Fibroblast of skin of abdomen (primary cell): ENCODE measurements around the gene BFSP1.
A peak's percentile ranks its signal among the peaks of the same experiment; 100 is the strongest.

Source experiments
- DNase-seq: peaks from one replicate; pipeline ENCODE4 v3.0.0-alpha.2; 2013

BFSP1 gene

DNA sequence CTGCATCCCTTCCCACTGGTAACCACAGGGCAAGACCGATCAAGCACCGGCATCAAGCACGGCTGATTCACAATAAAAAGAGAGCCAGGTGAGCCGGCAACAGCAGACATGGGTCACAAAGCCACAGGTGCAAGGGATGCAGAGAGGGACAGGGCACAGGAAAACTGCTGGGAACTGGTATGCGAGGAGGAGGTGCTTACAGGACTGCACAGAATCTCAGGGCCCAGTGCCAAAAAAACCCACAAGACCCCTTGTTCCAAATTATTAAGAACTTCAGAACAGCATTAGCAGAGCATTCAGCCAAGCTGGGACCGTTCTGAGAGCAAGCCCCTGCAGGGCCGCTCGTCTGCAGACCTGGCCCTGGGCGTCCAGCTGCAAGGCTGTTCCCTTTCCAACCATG lies 35.4 kb downstream of the BFSP1 start:
- no peak for DNase-seq

DNA sequence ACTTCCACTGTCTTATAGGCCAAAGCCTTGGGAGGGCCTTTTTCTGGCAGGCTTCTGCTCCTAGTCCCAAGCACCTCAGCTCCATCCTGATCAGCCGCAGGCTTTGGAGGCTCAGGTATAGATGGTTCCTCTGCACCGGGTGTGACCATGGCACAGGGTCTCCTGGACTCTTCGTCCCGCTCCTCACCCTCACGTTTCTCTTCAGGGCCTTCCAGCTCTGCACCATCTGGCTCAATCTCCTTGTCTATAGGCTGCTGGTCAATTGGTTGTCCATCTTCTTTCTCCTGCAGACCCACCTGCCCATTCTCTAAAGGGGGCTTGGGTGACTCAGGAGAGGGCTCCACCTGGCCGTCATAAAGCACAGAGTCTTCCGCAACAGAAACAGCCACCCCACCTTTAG lies 37.0 kb downstream of the BFSP1 start:
- DNase-seq = no peak

DNA sequence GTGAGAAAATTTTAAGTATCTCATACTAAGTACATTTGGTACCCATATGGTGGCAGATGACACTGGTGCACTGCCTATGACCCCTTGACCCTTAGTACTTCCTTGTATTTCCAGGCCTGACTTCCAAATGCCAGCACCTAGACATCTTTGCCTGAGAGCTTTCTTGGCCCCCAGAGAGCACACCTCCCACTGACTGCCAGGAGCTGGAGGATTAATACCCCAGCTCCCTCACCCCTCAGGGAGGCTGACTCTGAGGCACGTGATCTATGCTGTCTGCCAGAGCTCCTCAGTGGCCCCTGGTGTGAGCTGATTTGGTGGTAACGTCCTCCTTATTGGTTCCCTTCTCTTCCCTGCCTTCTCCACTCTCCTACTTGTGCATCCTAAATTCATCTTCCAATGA lies 38.0 kb downstream of the BFSP1 start:
- no peak for DNase-seq

DNA sequence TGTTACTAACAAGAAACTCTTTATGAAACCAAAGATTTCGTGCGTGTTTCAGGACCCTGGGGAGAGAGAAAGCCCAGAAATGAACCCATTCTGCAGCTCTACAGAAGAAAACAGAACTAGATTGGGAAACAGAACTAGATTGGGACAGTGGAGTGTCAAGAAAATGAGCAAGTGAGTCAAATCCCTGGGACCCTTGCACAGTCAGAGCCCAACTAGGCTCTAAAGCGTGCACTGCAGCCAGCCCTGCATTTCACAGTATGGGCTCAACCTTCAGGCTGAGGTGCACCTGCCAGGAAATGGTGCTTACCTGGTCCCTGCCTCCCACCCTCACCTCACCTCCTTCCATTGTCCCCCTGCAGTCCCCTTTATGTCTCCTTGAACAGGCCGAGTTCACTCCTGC lies 39.7 kb downstream of the BFSP1 start:
- DNase-seq = no peak

DNA sequence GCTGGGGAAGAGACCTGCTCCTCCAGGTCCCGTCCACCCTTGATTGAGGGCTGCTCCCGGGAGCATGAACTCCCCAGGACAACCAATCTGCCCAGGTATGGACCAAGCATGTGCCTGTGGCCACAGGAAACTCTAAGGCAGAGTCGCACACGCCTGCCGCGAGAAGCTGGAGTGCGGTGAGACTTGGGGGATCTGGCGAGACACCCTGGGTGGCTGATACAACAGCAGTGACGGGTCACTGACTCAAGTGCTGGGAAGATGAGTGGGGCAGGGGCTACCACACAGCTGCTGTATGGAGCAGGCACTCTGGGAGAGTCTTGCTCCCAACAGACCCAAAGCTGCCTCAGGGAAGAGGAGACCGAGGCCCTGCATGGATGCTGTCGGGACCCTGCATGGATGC lies 40.1 kb downstream of the BFSP1 start:
- DNase-seq = no peak

DNA sequence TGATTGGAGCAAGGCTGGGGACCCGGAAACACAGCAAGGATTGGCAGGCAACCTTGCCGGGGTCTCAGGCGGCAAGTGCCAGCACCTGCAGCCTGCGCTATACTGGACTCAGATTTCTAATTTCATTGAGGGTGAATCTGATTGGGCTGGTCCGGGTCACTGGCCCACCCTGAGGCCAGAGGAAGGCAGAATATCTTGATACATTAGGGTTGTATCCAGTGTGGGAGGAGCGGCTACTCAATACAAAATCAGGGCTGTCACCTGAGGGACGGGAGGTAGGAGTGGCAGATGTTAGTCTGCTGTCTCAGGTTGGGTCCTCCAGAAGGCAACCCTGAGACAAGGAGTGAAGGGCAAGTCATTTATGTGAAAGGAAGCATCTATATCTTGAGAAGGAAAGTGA lies 40.7 kb downstream of the BFSP1 start:
- DNase-seq = no peak

DNA sequence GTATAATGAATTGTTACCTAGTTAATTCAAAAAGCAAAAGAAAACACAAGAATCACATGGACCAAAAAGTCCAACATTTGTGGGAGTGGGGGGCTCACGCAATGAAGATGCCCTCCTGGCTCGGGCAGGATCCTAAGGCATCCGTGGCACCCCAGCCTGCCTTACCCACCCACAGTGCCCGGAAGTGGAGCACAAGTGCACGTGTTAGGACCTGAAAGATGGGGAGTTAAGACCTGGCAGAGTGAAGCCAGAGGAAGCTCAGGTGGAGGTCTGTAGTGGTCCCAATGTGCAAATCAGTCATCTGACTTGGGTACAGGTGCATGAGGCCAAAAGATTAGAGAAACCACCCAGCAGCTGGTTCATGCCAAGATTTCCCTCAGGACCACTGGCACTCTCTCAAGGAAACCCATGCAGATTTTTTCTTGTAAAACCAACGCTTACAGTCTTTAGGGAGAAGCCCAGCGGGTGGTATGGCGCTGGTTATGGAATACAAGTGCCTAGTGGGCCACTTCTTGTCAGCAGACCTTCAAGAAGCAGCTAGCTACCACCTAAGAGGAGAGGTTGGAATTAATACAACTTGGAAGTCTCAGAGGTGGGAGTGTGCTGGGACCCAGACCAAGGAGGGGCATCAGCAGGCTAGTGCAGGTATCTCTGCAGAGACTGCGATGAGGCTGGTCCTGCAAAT lies 42.1 kb downstream of the BFSP1 start:
- no peak for DNase-seq

DNA sequence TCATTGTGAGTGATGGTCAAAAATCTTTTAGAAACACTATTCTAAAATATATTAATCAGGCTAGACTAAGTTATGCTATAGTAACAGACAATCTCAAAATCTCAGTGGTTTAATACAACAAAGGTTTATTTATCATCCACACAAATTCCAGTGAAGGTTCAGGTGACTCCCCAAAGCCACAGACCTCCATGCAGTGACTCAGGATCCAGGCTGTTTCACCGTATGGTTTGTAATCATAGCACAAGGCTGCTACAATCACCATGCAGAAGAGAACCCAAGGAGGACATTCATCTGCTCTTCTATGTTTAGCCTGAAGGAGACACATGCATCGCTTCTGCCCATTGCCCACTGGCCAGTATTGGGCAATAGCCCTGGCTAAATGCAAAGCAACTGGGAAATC lies 46.2 kb downstream of the BFSP1 start:
- no peak for DNase-seq

DNA sequence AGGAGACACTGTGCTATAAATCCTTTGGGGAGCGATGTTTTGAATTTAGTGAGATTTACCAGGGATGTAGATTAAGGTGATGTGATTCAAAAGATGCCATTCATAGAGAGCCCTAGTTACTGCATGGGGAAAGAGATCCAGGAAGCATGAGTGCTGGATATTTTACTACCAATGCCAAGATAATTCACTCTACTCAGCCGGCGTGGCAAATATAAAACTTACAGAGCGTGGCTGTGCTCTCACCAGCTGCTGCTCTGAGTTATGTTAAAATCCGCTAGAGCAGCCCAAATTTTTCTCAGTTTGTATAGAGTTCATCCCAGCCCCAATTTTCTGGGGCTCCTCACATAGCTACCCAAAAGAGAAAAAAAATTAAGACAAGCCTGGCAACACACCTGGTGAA lies 48.6 kb downstream of the BFSP1 start:
- DNase-seq = no peak

DNA sequence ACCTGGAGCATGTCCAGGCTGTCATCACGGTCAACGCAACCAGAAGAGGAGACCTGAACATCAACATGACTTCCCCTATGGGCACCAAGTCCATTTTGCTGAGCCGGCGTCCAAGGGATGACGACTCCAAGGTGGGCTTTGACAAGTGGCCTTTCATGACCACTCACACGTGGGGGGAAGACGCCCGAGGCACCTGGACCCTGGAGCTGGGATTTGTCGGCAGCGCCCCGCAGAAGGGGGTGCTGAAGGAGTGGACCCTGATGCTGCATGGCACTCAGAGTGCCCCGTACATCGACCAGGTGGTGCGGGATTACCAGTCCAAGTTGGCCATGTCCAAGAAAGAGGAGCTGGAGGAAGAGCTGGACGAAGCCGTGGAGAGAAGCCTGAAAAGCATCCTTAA lies 49.5 kb downstream of the BFSP1 start:
- no peak for DNase-seq

DNA sequence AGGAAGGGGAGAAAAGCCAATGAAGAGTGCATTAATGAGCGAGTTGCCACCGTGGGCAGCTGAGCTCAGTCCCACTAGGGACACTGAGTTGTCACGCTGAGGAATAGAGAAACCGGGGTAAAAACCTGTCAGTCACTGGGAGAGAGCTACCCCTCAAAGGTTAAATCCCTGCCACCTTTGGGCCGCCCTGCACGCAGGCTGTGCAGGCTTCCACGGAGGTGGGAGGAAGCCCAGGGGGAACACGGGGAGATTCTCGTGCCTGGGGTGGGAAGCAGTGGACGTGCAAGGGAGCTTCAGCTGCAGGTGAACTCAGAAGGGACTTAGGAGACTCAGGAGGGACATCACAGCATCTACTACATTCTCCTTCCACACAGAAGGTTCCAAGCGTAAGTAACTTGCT lies 50.5 kb downstream of the BFSP1 start:
- DNase-seq = no peak

DNA sequence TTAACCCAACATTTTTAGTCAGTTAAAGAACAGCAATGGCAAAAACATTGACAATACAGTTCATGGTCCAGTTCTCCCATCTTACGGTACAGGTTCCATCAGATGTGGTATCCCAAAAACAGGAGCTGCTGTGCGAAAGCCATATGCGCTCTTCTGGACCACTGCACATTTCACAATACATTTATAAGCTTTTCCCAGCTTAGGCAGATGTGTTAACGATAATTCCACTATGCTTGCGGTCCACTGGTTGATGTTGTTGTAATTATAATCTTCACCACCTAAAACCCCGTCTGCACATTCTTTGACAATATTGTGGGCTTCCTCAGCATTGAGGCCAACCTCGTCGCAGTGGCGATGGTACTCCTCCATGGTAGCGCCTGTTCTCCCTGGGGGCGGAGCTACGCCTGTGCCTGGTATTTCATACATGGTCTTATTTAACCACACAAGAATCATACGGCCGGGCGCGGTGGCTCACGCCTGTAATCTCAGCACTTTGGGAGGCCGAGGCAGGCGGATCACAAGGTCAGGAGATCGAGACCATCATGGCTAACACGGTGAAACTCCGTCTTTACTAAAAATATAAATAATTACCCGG lies 52.0 kb downstream of the BFSP1 start:
- DNase-seq = no peak

DNA sequence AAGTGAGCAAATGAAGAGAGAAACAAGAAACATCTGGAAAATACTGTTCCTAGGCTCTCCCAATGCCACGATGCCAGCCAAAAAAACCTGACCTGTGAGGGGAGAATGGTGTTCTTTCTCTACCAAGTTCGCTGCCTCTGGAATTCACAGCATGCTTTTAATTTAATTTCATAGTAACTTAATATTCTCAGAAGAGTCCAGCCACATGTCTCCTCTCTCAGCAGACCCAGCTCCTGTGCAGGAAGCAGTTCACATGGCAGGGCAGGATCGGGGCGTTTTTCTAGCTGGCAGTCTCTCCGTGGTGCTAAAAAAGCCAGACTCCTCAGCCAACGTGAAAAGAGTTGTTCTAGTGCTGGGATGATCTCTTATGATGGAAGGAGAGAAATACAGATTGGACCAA lies 57.5 kb downstream of the BFSP1 start:
- no peak for DNase-seq

DNA sequence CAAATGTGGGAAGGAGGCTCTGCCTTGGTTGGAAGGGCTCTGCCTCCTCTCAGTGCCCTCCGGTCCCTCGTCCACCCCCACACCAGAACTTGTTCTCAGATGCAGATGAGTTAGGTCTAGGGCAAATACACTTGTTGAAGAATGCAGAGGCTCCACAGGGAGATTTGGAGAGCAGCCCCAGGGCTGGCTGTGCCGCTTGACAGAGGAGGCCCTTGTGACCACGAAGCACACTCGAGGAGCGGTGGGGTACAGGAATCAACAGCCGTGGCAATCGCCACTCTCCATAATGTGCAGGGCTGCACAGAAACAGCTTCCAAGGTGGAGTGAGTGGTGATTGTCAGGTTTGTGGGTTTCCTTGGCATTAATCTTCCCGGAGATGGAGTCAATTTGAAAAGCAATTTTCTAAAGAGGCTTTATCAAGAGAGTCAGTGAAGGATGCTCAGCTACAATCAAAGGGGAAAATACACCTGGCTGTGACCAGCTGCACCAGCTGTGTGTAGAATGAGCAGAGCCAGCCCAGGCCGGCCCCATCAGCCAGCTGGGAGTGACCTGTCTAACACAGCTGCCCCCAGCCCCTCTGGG lies 59.5 kb downstream of the BFSP1 start:
- DNase-seq = no peak

DNA sequence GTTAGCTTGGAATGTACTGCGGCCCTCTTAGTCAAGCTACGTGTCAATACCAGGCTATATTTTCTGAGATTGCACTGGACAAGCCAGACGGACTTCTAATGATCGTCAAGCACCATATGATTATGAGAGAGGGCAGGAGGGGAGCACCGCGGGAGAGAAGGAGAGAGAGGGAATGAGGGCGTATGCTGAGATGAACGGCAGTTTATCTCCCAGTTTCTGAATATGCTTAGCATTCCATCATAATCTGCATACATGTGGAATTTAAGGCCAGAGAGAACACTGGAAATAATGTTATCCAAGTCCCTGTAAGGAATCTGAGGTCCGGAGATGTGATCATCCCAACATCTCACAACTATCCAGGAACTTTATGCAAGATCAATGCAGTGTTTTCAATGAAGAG lies 60.2 kb downstream of the BFSP1 start:
- DNase-seq = no peak

DNA sequence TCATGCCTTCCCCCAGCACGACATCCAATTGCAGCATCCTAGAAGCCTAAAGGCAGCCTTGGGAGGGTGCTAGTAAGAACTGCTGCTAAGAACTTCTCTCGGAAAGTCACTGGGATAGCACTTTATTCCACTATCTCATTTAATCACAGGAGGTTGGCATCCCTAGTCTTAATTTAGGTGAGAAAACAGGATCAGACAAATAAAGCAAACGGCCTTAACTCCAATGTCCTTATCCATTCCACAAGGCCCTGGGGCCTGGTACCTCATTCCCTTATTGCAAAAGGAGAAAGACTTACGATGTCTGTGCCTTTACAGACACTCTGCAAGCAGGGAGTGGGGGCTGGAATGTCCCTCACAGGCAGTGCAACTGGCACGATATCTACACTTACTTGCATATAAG lies 60.7 kb downstream of the BFSP1 start:
- no peak for DNase-seq

DNA sequence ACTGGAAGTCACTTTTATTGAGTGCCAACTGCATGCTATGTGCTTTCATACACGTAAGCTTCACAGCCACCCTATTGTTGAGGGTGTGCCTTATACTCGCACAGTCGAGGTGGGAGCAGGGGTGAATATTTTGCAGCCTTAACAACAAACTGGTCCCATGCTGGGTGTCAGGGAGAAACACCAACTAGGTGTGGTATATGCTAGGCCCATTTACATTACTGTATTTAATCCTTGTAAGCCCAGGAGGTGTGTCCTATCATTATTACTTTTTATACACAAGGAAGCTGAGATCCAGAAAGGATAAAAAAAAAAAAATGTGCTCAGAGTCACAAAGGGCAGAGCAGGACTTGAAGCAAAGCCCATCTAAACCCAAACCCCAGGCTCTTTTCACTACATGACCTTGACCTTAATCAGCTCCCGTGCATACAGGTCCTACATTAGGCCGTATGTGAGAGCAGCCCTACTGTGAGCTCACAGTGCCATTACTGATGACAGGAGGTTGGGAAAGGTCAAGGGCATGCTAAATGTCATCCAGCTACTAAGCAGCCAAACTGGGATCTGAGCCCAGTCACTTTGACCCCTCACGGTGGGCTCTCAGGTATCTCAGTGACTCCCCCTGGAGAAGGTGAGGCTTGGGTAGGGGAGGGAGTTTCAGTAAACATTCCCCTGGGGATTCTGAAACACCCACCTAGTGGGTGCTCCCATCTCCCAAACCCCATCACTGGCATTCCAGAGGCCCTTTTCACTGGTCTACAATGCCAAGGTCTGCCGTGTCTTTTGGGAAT lies 61.7 kb downstream of the BFSP1 start:
- DNase-seq = no peak

DNA sequence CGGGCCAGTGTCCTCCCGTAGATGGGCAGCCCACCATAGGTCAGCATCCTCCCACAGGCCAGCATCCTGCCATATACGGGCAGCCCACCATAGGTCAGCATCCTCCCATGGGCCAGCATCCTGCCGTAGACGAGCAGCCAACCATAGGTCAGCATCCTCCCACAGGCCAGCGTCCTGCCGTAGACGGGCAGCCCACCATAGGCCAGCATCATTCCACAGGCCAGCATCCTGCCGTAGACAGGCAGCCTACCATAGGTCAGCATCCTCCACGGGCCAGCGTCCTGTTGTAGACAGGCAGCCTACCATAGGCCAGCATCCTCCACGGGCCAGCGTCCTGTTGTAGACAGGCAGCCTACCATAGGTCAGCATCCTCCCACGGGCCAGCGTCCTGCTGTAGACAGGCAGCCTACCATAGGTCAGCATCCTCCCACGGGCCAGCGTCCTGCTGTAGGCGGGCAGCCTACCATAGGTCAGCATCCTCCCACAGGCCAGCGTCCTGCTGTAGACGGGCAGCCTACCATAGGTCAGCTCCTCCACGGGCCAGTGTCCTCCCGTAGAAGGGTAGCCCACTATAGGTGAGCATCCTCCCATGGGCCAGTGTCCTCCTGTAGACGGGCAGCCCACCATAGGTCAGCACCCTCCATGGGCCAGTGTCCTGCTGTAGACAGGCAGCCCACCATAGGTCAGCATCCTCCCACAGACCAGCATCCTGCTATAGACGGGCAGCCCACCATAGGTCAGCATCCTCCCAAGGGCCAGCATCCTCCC lies 62.9 kb downstream of the BFSP1 start:
- DNase-seq = no peak

DNA sequence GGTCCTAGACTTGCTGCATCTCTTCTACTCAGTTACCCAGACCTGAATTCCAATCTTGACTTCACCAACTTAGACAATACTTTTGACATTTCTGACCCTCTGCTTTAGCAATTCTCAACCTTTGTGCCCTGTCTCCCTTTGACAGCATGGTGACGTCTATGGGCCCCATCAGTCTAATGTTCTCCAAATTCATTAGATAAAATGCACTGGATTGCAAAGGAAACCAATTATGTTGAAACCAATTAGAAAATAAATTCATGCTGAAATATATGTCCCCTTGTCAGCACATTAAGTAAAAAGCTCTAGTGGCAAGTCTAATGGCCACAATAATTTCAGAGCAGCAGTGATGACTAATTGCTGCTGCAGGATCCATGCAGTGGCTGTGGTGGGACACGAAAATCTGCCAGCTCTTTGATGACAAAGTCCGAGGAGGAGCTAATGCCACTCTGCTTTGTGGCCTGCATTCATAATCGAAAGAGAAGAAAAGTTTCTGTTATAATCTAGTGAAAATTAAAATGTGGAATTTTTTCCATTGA lies 64.0 kb downstream of the BFSP1 start:
- no peak for DNase-seq

DNA sequence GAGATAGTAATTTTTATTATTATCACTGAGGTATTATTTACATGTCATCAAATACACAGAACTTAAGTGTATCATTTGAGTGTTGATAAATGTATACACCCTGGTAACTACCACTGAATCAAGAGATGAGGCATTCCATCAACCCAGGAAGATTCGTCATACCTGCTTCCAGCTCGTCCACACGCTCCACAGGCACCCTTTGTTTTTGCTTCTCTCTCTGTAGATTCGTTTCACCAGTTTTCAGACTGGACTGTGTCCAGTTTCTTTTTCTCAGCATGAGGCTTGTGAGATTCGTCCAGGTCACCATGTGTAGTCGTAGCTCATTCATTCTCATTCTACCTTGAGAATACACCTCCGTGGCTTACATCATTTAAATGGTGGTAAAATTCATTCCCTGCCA lies 64.5 kb downstream of the BFSP1 start:
- no peak for DNase-seq

DNA sequence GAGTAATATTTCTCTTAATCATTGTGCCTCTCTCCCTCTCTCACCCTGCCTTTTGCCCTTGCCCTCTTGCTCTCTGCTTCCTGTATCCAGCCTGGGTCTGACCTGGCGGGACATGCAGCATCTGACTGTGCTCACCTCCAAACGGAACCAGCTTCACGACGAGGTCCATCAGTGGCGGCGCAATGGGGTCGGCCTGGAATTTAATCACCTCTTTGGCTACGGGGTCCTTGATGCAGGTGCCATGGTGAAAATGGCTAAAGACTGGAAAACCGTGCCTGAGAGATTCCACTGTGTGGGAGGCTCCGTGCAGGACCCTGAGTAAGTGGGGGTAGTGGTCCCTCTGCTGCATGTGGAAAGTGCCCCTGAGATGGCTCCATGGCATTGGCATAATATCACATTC lies 65.9 kb downstream of the BFSP1 start:
- DNase-seq = no peak

DNA sequence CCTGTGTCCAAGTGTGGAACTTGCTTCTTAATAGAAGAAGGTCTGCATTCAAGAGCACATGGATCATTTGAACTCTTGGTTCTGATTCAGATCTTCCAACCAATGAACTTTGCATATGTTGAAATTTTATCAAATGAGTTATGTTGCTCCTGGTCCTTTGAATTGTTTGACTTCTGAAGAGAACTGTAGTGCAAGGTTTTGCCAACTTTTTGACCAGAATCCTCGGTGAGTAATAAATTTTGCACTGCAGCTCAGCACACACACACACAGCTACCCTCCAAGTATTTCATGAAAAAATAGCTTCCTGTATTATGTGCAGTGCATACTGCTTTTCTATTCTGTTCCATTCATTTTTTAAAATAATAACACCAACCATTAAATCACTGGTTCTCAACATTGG lies 67.5 kb downstream of the BFSP1 start:
- DNase-seq = peak; percentile 58

DNA sequence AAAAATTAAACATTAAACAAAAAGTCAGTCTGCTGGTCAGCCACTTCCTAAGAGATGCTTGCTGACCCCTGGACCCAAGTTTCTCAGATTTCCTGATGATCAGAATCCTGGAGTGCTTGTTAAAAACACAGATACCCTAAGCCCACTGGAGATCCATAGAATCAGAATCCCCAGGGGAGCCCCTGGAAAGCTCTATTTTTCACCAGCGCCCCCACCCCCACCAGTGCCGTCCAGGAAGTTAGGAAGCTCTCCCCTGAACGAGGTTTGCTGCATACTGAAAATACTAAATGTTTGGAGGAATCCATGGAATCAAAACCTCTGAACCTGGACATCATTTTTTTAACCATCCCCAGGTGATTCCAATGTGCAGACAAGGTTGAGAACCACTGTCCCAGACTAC lies 69.2 kb downstream of the BFSP1 start:
- no peak for DNase-seq
